Measurements from ENCODE around the gene GZMM. TPM values are rescaled to one million over a fixed set of nuclear protein-coding genes. Genes with fewer than 3 reads are reported as not detected.

GZMM gene
- total RNA-seq, 2 donors from 2014 or later: 0.51 TPM; not detected in 1

DNA sequence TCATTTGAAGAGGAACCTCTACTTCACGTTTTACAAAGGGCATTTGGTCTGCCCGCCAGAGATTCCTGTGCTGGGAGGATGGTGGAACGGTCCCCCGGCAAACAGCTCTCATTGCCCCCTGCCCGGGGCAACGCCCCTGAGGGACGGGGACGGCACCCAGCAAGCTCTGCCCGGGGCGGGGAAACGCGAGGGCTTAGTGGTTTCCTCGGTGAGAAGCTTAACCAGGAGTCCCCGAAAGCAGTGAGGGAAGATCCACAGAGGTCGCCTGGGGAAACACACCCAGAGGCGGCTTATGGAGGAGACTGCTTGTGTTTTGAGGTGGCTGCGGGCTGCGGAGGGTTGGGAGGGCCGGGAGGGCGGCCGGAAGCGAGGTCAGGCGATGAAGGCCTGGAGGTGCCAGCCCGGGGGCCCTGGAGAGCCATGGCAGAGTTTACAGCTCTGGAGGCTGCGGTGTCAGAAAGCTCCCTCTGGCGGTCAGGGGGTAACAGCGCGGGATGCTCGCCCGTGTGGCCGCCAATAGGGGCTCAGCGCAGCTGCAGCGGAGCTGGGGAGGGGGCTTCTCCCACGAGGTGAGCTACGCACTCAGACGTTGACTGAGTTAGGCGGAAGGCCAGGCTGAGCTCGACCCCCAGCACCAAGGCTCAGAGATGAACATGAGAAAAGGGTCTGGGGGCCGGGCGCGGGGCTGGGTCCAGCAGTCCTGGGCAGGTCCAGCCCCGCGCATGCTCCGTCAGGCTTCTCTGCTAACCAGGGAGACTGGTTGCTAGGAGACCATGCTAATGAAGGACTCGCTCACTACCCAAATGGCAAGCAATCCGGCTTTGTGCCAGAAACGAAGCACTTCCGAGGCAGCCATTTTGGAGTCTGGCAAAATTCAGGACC, 37.2 kb upstream of the GZMM start:
- H3K4me3 Mint-ChIP-seq: peak overlapping the region; percentile 78
- peaks cover 6% of the 10 kb centered on the region for H3K4me1 ChIP-seq (ENCODE audit: control insufficient read depth, insufficient read depth, low read length)
- H3K9me3 ChIP-seq (ENCODE audit: control insufficient read depth, low read length): no peaks in the 10 kb centered on the region
- H3K36me3 ChIP-seq (ENCODE audit: control insufficient read depth, insufficient read depth, low read length): peaks cover 5% of the 10 kb centered on the region
- peaks cover 23% of the 10 kb centered on the region for H3K4me1 Mint-ChIP-seq
- H3K27me3 ChIP-seq (ENCODE audit: control insufficient read depth, insufficient read depth, low read length, poor library complexity, severe bottlenecking): no peaks in the 10 kb centered on the region
- peak; percentile 100 for TF ChIP-seq CTCF (conservative IDR thresholded peaks at IDR 0.05)
- peak overlapping the region; percentile 100 for H3K27ac Mint-ChIP-seq
- H3K9me3 Mint-ChIP-seq: no peaks in the 10 kb centered on the region
- H3K27ac ChIP-seq (ENCODE audit: low read depth, low read length): peak overlapping the region; percentile 98
- peaks cover 7% of the 10 kb centered on the region for H3K27me3 Mint-ChIP-seq (ENCODE audit: insufficient read depth)
- DNase-seq: peak; percentile 98
- H3K4me3 ChIP-seq (ENCODE audit: low read length): peak overlapping the region; percentile 89
- H3K9ac ChIP-seq (ENCODE audit: extremely low read depth, low read length, poor library complexity, severe bottlenecking): peak overlapping the region; percentile 92
- 12 to 13% methylated on average over 32 to 48 of the region's 48 CpGs for WGBS, 2 experiments (ENCODE audit: insufficient coverage in 1 of 2, insufficient read length in 1 of 2)
- H3K36me3 Mint-ChIP-seq (ENCODE audit: low read depth): peaks cover 14% of the 10 kb centered on the region

GRCh38 chr19:507286-508203, 36.3 kb upstream of the GZMM start, which contains the start of gene TPGS1:
TSS of gene TPGS1 (plus strand) at chr19:507497. CDS start at chr19:507507, 10 bp downstream.
- peak within 1 kb of the TSS; percentile 92 for H3K9ac ChIP-seq (ENCODE audit: extremely low read depth, low read length, poor library complexity, severe bottlenecking)
- DNase-seq: peak; percentile 98
- H3K4me3 ChIP-seq (ENCODE audit: low read length): peak within 1 kb of the TSS; percentile 89
- H3K9me3 Mint-ChIP-seq: no peaks in the 10 kb centered on the region
- peak within 1 kb of the TSS; percentile 78 for H3K4me3 Mint-ChIP-seq
- peak within 1 kb of the TSS; percentile 100 for H3K27ac Mint-ChIP-seq
- no peak for TF ChIP-seq CTCF (conservative IDR thresholded peaks at IDR 0.05)
- H3K27me3 ChIP-seq (ENCODE audit: control insufficient read depth, insufficient read depth, low read length, poor library complexity, severe bottlenecking): no peaks in the 10 kb centered on the region
- H3K36me3 Mint-ChIP-seq (ENCODE audit: low read depth): peaks cover 14% of the 10 kb centered on the region
- peaks cover 4% of the 10 kb centered on the region for H3K27me3 Mint-ChIP-seq (ENCODE audit: insufficient read depth)
- WGBS, 2 experiments (ENCODE audit: insufficient coverage in 1 of 2, insufficient read length in 1 of 2): 1 to 2% methylated on average over 65 to 81 of the region's 81 CpGs
- no peaks in the 10 kb centered on the region for H3K9me3 ChIP-seq (ENCODE audit: control insufficient read depth, low read length)
- peak within 1 kb of the TSS; percentile 98 for H3K27ac ChIP-seq (ENCODE audit: low read depth, low read length)
- H3K36me3 ChIP-seq (ENCODE audit: control insufficient read depth, insufficient read depth, low read length): peaks cover 5% of the 10 kb centered on the region
- H3K4me1 ChIP-seq (ENCODE audit: control insufficient read depth, insufficient read depth, low read length): peaks cover 6% of the 10 kb centered on the region
- H3K4me1 Mint-ChIP-seq: peaks cover 23% of the 10 kb centered on the region
